CD1c-positive myeloid dendritic cell (primary cell): ENCODE measurements around the gene EVC.

Source experiments
- DNase-seq: peaks from one replicate; pipeline ENCODE4 v3.0.0-alpha.2; 2016; ENCODE audit errors: extremely low spot score

EVC gene

GRCh38 chr4:5730993-5731990 lies 20.3 kb downstream of the EVC start:
- no peak for DNase-seq

- DNase-seq = no peak
Measured at GRCh38 chr4:5732158-5732557, 21.2 kb downstream of the EVC start.

- no peak for DNase-seq
Measured at GRCh38 chr4:5734853-5735252, 23.9 kb downstream of the EVC start.

- DNase-seq = no peak
Measured at GRCh38 chr4:5735463-5735862, 24.5 kb downstream of the EVC start.

- no peak for DNase-seq
Measured at GRCh38 chr4:5738061-5738460, 27.1 kb downstream of the EVC start.

- DNase-seq = no peak
Measured at GRCh38 chr4:5742388-5742787, 31.4 kb downstream of the EVC start.

- no peak for DNase-seq
Measured at GRCh38 chr4:5742968-5743367, 32.0 kb downstream of the EVC start.

- no peak for DNase-seq
Measured at GRCh38 chr4:5746250-5746649, 35.2 kb downstream of the EVC start.

- DNase-seq = no peak
Measured at GRCh38 chr4:5746829-5747737, 36.1 kb downstream of the EVC start.

- DNase-seq = no peak
Measured at GRCh38 chr4:5747738-5748375, 36.9 kb downstream of the EVC start.

- no peak for DNase-seq
Measured at GRCh38 chr4:5749568-5749967, 38.6 kb downstream of the EVC start.

GRCh38 chr4:5750052-5750945 lies 39.3 kb downstream of the EVC start:
- no peak for DNase-seq

GRCh38 chr4:5750946-5751665 lies 40.1 kb downstream of the EVC start:
- no peak for DNase-seq

- no peak for DNase-seq
Measured at GRCh38 chr4:5751666-5752375, 40.8 kb downstream of the EVC start.

GRCh38 chr4:5752376-5753184 lies 41.6 kb downstream of the EVC start:
- no peak for DNase-seq

GRCh38 chr4:5753366-5753765 lies 42.4 kb downstream of the EVC start:
- DNase-seq = no peak

GRCh38 chr4:5753766-5754528 lies 42.9 kb downstream of the EVC start:
- no peak for DNase-seq

- DNase-seq = no peak
Measured at GRCh38 chr4:5754529-5754881, 43.5 kb downstream of the EVC start.
